Posterior vena cava (tissue), 2 donors: ENCODE data around the gene SERPINB3. TPM values are rescaled to one million over a fixed set of nuclear protein-coding genes. Genes with fewer than 3 reads are reported as not detected.

Experiments
- total RNA-seq, 2 donors: library from RNA; stranded (reverse); fragmentation: NEBNext Ultra II Directional; extraction: Animal tissue kit (Norgen Biotek cat#: 25700); gene quantifications; one replicate each; pipeline ENCODE4 v1.2.1, GENCODE V29; 2021
- donor health status: DM: yes; HTN: yes; CAD: no.
- donor health status: DM: yes; HTN: yes; CAD: no.

The SERPINB3 gene
- total RNA-seq, 2 donors from 2014 or later = not detected

Other genes with a start within 250 kb of the SERPINB3 start
- 10 to 100 TPM; 46.2 to 47.3 TPM for gene VPS4B, start 239.4 kb downstream of the SERPINB3 start, total RNA-seq
- not detected for gene SERPINB5, start 184.9 kb downstream of the SERPINB3 start, total RNA-seq
- gene SERPINB12, start 119.5 kb downstream of the SERPINB3 start, total RNA-seq = not detected
- not detected for gene SERPINB13, start 74.5 kb downstream of the SERPINB3 start, total RNA-seq
- not detected for gene SERPINB4, start 17.6 kb downstream of the SERPINB3 start, total RNA-seq
- not detected for gene SERPINB11, start 41.1 kb upstream of the SERPINB3 start, total RNA-seq
- gene SERPINB7, start 113.5 kb upstream of the SERPINB3 start, total RNA-seq = not detected
- gene SERPINB2, start 225.8 kb upstream of the SERPINB3 start, total RNA-seq = 1 to 10 TPM in 1 of 2 donors, under 1 TPM in 1; 0.46 to 1.2 TPM
- not detected for gene SERPINB10, start 246.1 kb upstream of the SERPINB3 start, total RNA-seq